Activated CD8-positive, alpha-beta T cell treated with anti-CD3 and anti-CD28 coated beads, Interleukin-2, amount 10 ng/mL, durations not matched to agents 7 days and 5 days (primary cell): ENCODE data around the gene SPPL3. TPM values are rescaled to one million over a fixed set of nuclear protein-coding genes. Genes with fewer than 3 reads are reported as not detected.

Experiments used
- ATAC-seq: fragments of 150-1000 bp; cut with Tn5 transposase; one replicate; pipeline ENCODE4 v1.10.0; 2021; ENCODE audit warnings: moderate library complexity
- CTCF ChIA-PET: fragments of 350-600 bp; sonication (Branson Sonifier 250); formaldehyde crosslinking; loops from one replicate; lab custom pipeline; 2021; ENCODE audit warnings: antibody characterized with exemption; lab: Charles Lee
- POLR2A ChIA-PET: fragments of 350-600 bp; sonication (Branson Sonifier 250); formaldehyde crosslinking; loops from one replicate; lab custom pipeline; 2021; ENCODE audit warnings: antibody characterized with exemption; lab: Charles Lee
- DNase-seq: peaks from one replicate; pipeline ENCODE4 v3.0.0-alpha.2; 2020
- H3K27ac Mint-ChIP-seq: one replicate; pipeline ENCODE4 v1.8.0; 2021; ENCODE audit warnings: mild to moderate bottlenecking, mixed read lengths
- H3K27me3 Mint-ChIP-seq: one replicate; pipeline ENCODE4 v1.8.0; 2021; ENCODE audit warnings: low read depth, mixed read lengths
- H3K36me3 Mint-ChIP-seq: one replicate; pipeline ENCODE4 v1.8.0; 2021; ENCODE audit warnings: low read depth, mixed read lengths
- H3K4me1 Mint-ChIP-seq: one replicate; pipeline ENCODE4 v1.8.0; 2021; ENCODE audit warnings: low read depth, mixed read lengths
- H3K4me3 Mint-ChIP-seq: one replicate; pipeline ENCODE4 v1.8.0; 2021; ENCODE audit warnings: mild to moderate bottlenecking, mixed read lengths
- H3K9me3 Mint-ChIP-seq: one replicate; pipeline ENCODE4 v1.8.0; 2022; ENCODE audit warnings: mixed read lengths; ENCODE audit not compliant: insufficient read depth
- total RNA-seq, 2 experiments: library from RNA; stranded (reverse); gene quantifications; one replicate each; pipeline ENCODE4 v1.2.3, GENCODE V29; 2021

Gene SPPL3
- total RNA-seq, 2 experiments from 2014 or later = 23.3 to 27.8 TPM

DNA sequence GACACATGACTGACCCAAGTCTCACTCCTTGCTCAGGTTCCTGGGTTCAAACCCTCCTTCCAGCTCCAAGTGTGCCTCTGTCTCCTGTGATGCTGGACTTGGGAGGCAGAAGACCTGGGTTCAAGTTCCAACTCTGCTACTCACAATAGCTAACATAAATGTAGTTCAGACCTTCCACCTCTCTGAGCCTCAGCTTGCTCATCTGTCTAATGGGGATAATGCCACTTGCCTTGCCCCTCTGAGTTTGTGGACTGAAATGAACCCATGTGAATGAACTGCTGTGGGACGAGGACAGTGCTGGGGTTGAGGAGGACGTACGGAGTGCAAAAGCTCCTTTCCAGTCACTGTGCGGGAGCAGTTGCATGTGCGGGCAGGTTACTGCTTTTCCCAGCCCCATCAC is 137.6 kb downstream of the SPPL3 start:
- Mint-ChIP-seq H3K36me3 (peaks cover 14% of the 10 kb centered on the region), H3K27ac (no peak overlapping the region), H3K4me1 (no peaks in the 10 kb centered on the region), H3K9me3 (no peaks in the 10 kb centered on the region), H3K4me3 (no peak overlapping the region), H3K27me3 (no peaks in the 10 kb centered on the region)
- DNase-seq (no peak), ATAC-seq (no peak)
- POLR2A ChIA-PET = no interaction called here
- CTCF ChIA-PET = interaction anchor here (2.7 kb wide), 1 partner anchor 205 kb away, joined by 9 read pairs; no protein-coding TSS in a partner anchor

- Mint-ChIP-seq H3K4me3 (no peak overlapping the region), H3K9me3 (no peaks in the 10 kb centered on the region), H3K27me3 (no peaks in the 10 kb centered on the region), H3K27ac (no peak overlapping the region), H3K36me3 (peaks cover 16% of the 10 kb centered on the region), H3K4me1 (no peaks in the 10 kb centered on the region)
- CTCF ChIA-PET = interaction anchor here (0.8 to 2.7 kb wide), 3 partner anchors 11 to 207 kb away, joined by 3 to 9 read pairs (median 3); no protein-coding TSS in a partner anchor
- no peak for DNase-seq
- ATAC-seq = no peak
- POLR2A ChIA-PET = no interaction called here
These were observed 139.3 kb downstream of the SPPL3 start for GRCh38 chr12:120764816-120765215.

DNA sequence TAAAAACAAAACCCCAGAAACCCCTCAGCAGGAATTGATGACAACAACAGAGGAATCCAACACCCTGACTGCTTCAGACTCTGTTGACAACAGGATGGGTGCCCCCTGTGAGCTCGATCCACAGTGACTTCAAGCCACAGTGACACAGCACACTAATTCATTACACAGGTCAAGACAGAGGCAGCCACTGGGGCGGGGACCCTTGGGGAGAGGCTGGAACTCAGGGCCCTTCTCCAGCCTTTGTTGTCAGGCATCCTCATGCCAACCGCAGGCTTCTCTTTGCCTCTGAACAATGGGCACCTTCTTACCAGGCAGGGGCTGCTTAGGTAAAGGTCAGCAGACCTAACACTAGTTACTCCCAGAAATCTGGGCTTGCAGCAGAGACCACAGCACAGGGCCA is 140.9 kb downstream of the SPPL3 start:
- H3K27me3 Mint-ChIP-seq = no peaks in the 10 kb centered on the region
- ChIA-PET CTCF (interaction anchor here (0.6 kb wide), 1 partner anchor 12 kb away, joined by 3 read pairs; no protein-coding TSS in a partner anchor), POLR2A (no interaction called here)
- H3K27ac Mint-ChIP-seq = no peak overlapping the region
- no peak overlapping the region for H3K4me3 Mint-ChIP-seq
- no peak for DNase-seq
- peaks cover 16% of the 10 kb centered on the region for H3K36me3 Mint-ChIP-seq
- H3K4me1 Mint-ChIP-seq = no peaks in the 10 kb centered on the region
- H3K9me3 Mint-ChIP-seq = no peaks in the 10 kb centered on the region
- ATAC-seq = no peak

GRCh38 chr12:120762086-120762485 is 142.1 kb downstream of the SPPL3 start:
- POLR2A ChIA-PET = interaction anchor here (1.1 kb wide), 1 partner anchor 210 kb away, joined by 3 read pairs; no protein-coding TSS in a partner anchor
- Mint-ChIP-seq H3K4me1 (no peaks in the 10 kb centered on the region), H3K9me3 (no peaks in the 10 kb centered on the region), H3K27ac (no peak overlapping the region), H3K4me3 (no peak overlapping the region), H3K27me3 (no peaks in the 10 kb centered on the region), H3K36me3 (peaks cover 16% of the 10 kb centered on the region)
- CTCF ChIA-PET = interaction anchor here (0.9 to 1.1 kb wide), 2 partner anchors 9 to 210 kb away, joined by 3 read pairs; no protein-coding TSS in a partner anchor
- no peak for ATAC-seq
- no peak for DNase-seq

- H3K27ac Mint-ChIP-seq = no peak overlapping the region
- H3K27me3 Mint-ChIP-seq = no peaks in the 10 kb centered on the region
- ChIA-PET CTCF (interaction anchor here (0.9 to 1.1 kb wide), 2 partner anchors 9 to 210 kb away, joined by 3 read pairs; no protein-coding TSS in a partner anchor), POLR2A (no interaction called here)
- no peaks in the 10 kb centered on the region for H3K9me3 Mint-ChIP-seq
- H3K36me3 Mint-ChIP-seq = peaks cover 13% of the 10 kb centered on the region
- H3K4me1 Mint-ChIP-seq = no peaks in the 10 kb centered on the region
- DNase-seq = no peak
- H3K4me3 Mint-ChIP-seq = no peak overlapping the region
- ATAC-seq = no peak
These were observed 142.6 kb downstream of the SPPL3 start for GRCh38 chr12:120761519-120761934.

DNA sequence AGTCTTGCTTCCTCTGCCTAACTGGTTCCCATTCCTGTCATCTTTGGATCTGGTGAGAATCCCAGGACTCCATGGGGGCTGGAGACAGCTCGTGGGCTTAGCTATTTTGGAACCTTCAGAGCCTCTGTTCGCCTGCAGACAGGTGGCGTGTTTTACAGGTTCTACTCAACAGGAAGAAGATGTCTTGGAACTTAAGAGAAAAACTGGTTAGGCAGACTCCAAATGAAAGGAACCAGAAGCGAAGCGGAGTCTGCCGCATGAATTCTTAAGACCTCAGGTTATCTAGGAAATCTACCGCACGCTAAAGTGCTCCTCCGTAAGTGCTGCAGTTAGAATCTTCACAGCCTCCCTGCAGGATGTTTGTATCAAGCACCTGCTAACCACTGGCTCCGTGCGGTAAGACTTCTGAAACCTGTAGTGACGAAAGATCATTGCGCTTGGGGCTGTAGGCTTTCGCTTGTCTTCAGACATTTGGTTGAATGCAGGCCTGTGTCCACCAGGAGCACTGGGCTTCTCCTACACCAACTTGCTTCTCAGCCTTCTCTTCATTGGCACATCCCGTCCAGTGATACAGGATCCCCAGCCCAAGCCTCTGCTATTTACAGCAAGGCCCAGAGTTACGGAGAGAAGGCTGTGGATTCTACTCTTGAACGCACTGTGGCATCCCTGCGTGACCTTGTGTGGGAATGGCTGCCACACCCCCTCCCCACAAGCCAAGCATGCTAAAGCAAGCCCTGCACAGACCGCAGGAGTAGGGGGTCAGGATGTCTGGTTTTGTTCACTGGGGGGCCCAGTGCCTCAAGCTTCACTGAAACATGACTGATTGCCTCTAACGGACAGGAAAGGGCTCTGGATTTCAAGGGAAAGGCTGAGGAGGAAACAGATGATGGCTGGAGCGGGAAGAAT is 143.6 kb downstream of the SPPL3 start:
- Mint-ChIP-seq H3K9me3 (peaks cover under 1% of the 10 kb centered on the region), H3K27me3 (no peaks in the 10 kb centered on the region), H3K36me3 (peaks cover 13% of the 10 kb centered on the region), H3K4me1 (no peaks in the 10 kb centered on the region), H3K27ac (peak overlapping the region; percentile 64), H3K4me3 (no peak overlapping the region)
- ATAC-seq (no peak), DNase-seq (no peak)
- ChIA-PET CTCF (no interaction called here), POLR2A (no interaction called here)

DNA sequence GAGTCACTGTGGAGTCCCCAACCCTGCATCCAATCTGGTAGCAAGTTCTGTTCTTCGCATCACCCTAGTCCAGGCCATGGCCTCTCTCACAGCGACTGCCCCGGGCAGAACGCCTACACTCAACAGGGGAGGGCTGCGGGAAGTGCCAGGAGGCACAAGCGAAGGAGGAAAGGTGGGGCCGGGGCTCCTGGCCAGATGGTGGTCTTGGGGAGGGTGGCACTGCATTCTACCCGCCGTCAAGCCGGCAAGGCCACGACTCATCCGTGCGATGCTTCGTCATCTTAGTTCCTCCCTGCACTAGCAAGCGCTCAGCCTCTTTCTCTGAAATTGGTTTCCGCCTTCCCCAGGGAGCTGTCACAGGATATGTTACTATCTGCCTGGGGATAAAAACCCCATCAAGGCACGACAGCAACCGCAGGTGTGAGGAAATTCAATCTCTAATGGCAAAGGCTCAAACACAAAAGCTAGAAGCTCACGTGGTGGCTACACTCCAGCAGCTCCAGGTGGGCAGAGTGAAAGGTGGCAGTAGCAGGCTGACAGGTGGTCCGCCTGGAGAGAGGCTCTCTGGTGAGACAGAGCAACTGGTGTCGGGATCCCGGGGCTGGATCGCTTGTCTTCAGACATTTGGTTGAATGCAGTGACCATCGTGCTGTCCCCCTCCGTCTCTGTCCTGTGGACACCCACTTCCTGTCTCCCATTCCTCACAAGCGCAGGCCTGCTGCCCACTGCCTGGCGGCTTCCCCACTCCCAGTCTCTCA is 144.4 kb downstream of the SPPL3 start:
- no peak for DNase-seq
- no peaks in the 10 kb centered on the region for H3K4me1 Mint-ChIP-seq
- ATAC-seq = no peak
- peaks cover 12% of the 10 kb centered on the region for H3K36me3 Mint-ChIP-seq
- no peaks in the 10 kb centered on the region for H3K27me3 Mint-ChIP-seq
- ChIA-PET POLR2A (no interaction called here), CTCF (interaction anchor here (1.0 kb wide), 1 partner anchor 212 kb away, joined by 3 read pairs; no protein-coding TSS in a partner anchor)
- H3K27ac Mint-ChIP-seq = no peak overlapping the region
- H3K4me3 Mint-ChIP-seq = no peak overlapping the region
- peaks cover 4% of the 10 kb centered on the region for H3K9me3 Mint-ChIP-seq

GRCh38 chr12:120758798-120759590 is 145.2 kb downstream of the SPPL3 start:
- DNase-seq = no peak
- ChIA-PET POLR2A (no interaction called here), CTCF (interaction anchor here (1.0 kb wide), 1 partner anchor 213 kb away, joined by 3 read pairs; no protein-coding TSS in a partner anchor)
- H3K9me3 Mint-ChIP-seq = peaks cover 4% of the 10 kb centered on the region
- ATAC-seq = no peak
- H3K36me3 Mint-ChIP-seq = peaks cover 8% of the 10 kb centered on the region
- H3K27ac Mint-ChIP-seq = no peak overlapping the region
- no peaks in the 10 kb centered on the region for H3K27me3 Mint-ChIP-seq
- no peaks in the 10 kb centered on the region for H3K4me1 Mint-ChIP-seq
- no peak overlapping the region for H3K4me3 Mint-ChIP-seq

GRCh38 chr12:120757949-120758348 is 146.2 kb downstream of the SPPL3 start:
- ChIA-PET POLR2A (no interaction called here), CTCF (interaction anchor here (1.4 kb wide), 1 partner anchor 214 kb away, joined by 3 read pairs; no protein-coding TSS in a partner anchor)
- DNase-seq (no peak), ATAC-seq (no peak)
- H3K9me3 Mint-ChIP-seq = peaks cover 4% of the 10 kb centered on the region
- H3K27ac Mint-ChIP-seq = no peak overlapping the region
- peaks cover 6% of the 10 kb centered on the region for H3K36me3 Mint-ChIP-seq
- peaks cover 2% of the 10 kb centered on the region for H3K27me3 Mint-ChIP-seq
- no peaks in the 10 kb centered on the region for H3K4me1 Mint-ChIP-seq
- no peak overlapping the region for H3K4me3 Mint-ChIP-seq

GRCh38 chr12:120757226-120757742 is 146.9 kb downstream of the SPPL3 start:
- ChIA-PET POLR2A (interaction anchor here (0.6 to 0.8 kb wide), 3 partner anchors 123 to 641 kb away, joined by 3 to 4 read pairs (median 4); partner anchors contain the start of gene RAB35), CTCF (interaction anchor here (1.1 to 1.4 kb wide), 2 partner anchors 16 to 215 kb away, joined by 3 read pairs; no protein-coding TSS in a partner anchor)
- H3K36me3 Mint-ChIP-seq = peaks cover 6% of the 10 kb centered on the region
- no peak for DNase-seq
- peaks cover 4% of the 10 kb centered on the region for H3K9me3 Mint-ChIP-seq
- no peak overlapping the region for H3K4me3 Mint-ChIP-seq
- ATAC-seq = no peak
- no peaks in the 10 kb centered on the region for H3K4me1 Mint-ChIP-seq
- peaks cover 4% of the 10 kb centered on the region for H3K27me3 Mint-ChIP-seq
- H3K27ac Mint-ChIP-seq = no peak overlapping the region
